Osteoblast (primary cell): ENCODE results near the gene DRC3. TPM values are rescaled to one million over a fixed set of nuclear protein-coding genes. Genes with fewer than 3 reads are reported as not detected.

Experiments
- DNase-seq: peaks from one replicate; pipeline ENCODE4 v3.0.0; 2011; ENCODE audit warnings: low spot score, mixed read lengths; ENCODE audit not compliant: insufficient read length; ENCODE audit errors: missing footprints
- H2AFZ ChIP-seq: 2 replicates; pipeline ENCODE4 v1.6.0; 2011; ENCODE audit warnings: mild to moderate bottlenecking, low read length
- H3K27ac ChIP-seq: 2 replicates; pipeline ENCODE4 v1.5.1; 2011; ENCODE audit warnings: mild to moderate bottlenecking, low read depth, low read length, moderate library complexity
- H3K27me3 ChIP-seq: 2 replicates; pipeline ENCODE4 v1.6.0; 2012; ENCODE audit warnings: mild to moderate bottlenecking, control low read depth, inconsistent platforms, low read length, moderate library complexity; ENCODE audit not compliant: insufficient read depth
- H3K36me3 ChIP-seq: 2 replicates; pipeline ENCODE4 v1.5.1; 2011; ENCODE audit warnings: mild to moderate bottlenecking, low read length, control low read depth, moderate library complexity; ENCODE audit not compliant: insufficient read depth
- H3K4me1 ChIP-seq: 2 replicates; pipeline ENCODE4 v1.5.1; 2011; ENCODE audit warnings: mild to moderate bottlenecking, low read length, control low read depth, moderate library complexity; ENCODE audit not compliant: insufficient read depth
- H3K4me2 ChIP-seq: 2 replicates; pipeline ENCODE4 v1.6.0; 2011; ENCODE audit warnings: mild to moderate bottlenecking, low read length; ENCODE audit not compliant: insufficient read depth
- H3K4me3 ChIP-seq: fragments of 200-600 bp; sonication (generic); 3 replicates; pipeline ENCODE4 v1.5.1; 2012; ENCODE audit warnings: mild to moderate bottlenecking, low read length, inconsistent platforms; ENCODE audit not compliant: insufficient read depth
- H3K79me2 ChIP-seq: 2 replicates; pipeline ENCODE4 v1.6.0; 2012; ENCODE audit warnings: mild to moderate bottlenecking, low read length, control low read depth, inconsistent platforms; ENCODE audit not compliant: insufficient read depth
- H3K9me3 ChIP-seq: 2 replicates; pipeline ENCODE4 v1.5.1; 2011; ENCODE audit warnings: low read depth, low read length, control low read depth
- H4K20me1 ChIP-seq: 2 replicates; pipeline ENCODE4 v1.6.0; 2012; ENCODE audit warnings: mild to moderate bottlenecking, low read length, control low read depth; ENCODE audit not compliant: insufficient read depth
- CTCF ChIP-seq: IDR thresholded peaks from 2 replicates; pipeline ENCODE4 v1.5.1; 2011; ENCODE audit warnings: mild to moderate bottlenecking, low read depth, low read length, moderate library complexity; ENCODE audit errors: extremely low read depth
- total RNA-seq: library from RNA; depleted of rRNA; stranded (reverse); fragments of >200 nt; gene quantifications from 2 replicates; pipeline ENCODE4 v1.2.3, GENCODE V29; 2012

DRC3 gene
- total RNA-seq, 1 donor: 2.9 TPM

DNA sequence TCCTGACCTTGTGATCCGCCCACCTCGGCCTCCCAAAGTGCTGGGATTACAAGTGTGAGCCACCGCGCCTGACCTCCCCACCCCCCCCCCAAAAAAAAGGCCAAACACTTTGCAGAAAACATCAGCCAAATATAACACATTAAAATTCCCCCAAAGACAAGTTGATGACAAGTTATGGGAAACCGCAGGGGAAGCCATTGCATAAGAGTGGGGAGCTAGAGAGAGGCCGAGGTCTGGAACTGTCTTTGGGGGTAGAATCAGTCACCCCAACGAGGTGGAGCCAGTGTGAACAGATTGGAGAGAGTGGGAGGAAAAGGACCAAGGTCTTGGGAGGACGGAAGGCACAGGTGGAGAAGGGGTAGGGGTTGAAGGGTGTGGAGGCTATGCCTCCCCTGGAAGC, 2.8 kb downstream of the DRC3 start:
- H3K9me3 ChIP-seq: no peaks in the 10 kb centered on the region
- H3K4me1 ChIP-seq: peaks cover 17% of the 10 kb centered on the region
- TF ChIP-seq CTCF: no peak
- H3K36me3 ChIP-seq: no peaks in the 10 kb centered on the region
- H3K4me2 ChIP-seq: no peak overlapping the region
- no peak overlapping the region for H2AFZ ChIP-seq
- H4K20me1 ChIP-seq: peaks cover 15% of the 10 kb centered on the region
- no peak overlapping the region for H3K4me3 ChIP-seq
- no peak overlapping the region for H3K27ac ChIP-seq
- H3K27me3 ChIP-seq: no peaks in the 10 kb centered on the region
- no peak for DNase-seq
- H3K79me2 ChIP-seq: peaks cover 17% of the 10 kb centered on the region

DNA sequence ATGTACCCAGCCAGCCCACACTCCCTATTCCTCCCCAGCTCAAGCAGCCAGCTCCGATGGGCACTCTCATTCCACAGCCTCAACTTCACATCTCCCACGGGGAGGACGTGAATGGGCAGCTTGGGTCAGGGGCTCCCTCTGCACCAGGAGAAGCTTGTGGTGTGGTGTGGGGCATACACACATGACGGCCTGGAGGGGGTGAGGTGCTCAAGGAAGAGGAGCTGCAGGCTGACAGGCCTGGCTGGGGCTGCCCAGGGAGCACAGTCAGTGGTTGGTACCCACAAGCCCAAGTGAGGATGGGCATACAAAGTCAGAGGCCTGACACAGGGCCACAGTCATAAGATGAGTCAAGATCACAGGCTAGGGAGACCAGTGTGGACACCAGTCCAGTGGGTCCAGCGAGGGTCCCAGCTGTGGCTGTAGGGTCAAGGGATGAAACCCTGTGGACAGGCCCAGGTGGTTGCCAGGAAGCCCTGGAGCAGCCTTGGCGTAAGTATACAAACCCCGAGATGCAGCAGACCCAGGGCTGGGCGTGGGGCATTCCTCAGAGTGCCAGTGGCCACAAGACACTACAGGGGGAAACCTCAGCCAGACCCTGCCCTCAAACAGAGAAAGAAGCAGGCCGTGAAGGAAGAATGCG, 4.4 kb downstream of the DRC3 start:
- Histone ChIP-seq H3K36me3 (no peaks in the 10 kb centered on the region), H3K4me3 (no peak overlapping the region), H3K27me3 (no peaks in the 10 kb centered on the region), H2AFZ (no peak overlapping the region), H4K20me1 (no peaks in the 10 kb centered on the region), H3K4me2 (no peak overlapping the region), H3K9me3 (no peaks in the 10 kb centered on the region), H3K4me1 (peaks cover 7% of the 10 kb centered on the region), H3K79me2 (peaks cover 1% of the 10 kb centered on the region), H3K27ac (no peak overlapping the region)
- no peak for TF ChIP-seq CTCF
- DNase-seq: no peak

DNA sequence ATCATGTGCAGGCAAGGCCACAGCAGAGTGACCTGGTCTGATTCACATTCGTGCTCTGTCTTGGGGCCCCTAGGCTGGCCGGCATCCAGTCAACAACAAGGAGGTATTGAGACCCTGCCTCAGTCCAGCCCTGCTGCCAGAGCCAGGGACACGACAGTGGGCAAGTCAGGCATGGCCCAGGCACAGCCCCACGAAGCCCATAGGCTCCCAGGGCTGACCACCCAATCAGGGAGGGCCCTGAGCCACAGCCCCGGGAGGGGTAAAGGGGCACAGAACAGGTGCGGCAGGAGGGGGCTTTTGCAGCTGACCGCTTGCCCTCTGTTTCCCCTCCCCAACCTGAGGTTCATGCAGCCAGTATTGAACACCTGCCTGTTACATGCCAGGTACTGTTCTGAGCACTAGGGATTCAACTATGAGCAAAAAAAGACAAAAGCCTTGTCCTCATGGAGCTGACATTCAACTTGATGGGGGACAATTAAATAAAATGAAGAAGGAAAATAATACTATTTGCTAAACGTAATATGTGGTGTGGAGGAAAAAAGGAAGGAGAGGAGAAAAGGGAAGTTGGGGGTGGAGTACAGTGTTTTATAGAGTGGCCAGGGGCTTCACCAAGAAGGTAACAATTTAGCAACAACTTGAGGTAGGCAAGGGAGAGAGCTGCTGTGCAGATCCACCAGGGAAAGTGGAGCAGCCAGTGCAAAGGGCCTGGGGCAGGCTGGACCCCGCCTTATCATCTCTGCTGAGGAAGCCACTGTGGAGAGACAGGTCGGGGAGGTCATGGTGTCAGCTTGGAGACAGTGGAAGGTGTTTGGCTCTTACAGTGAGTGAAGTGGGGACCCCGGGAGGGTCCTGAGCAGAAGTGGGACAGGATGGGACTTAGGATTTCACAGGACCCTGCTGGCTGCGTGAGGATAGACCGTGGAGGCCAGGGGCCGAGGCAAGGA, 6.1 kb downstream of the DRC3 start:
- Histone ChIP-seq H3K4me2 (no peak overlapping the region), H3K4me1 (no peaks in the 10 kb centered on the region), H3K36me3 (no peaks in the 10 kb centered on the region), H3K79me2 (no peaks in the 10 kb centered on the region), H3K9me3 (no peaks in the 10 kb centered on the region), H3K4me3 (no peak overlapping the region), H4K20me1 (no peaks in the 10 kb centered on the region), H2AFZ (no peak overlapping the region), H3K27ac (no peak overlapping the region), H3K27me3 (no peaks in the 10 kb centered on the region)
- TF ChIP-seq CTCF: no peak
- DNase-seq: no peak

- H3K4me1 ChIP-seq: no peaks in the 10 kb centered on the region
- no peak for DNase-seq
- H3K36me3 ChIP-seq: no peaks in the 10 kb centered on the region
- H3K79me2 ChIP-seq: no peaks in the 10 kb centered on the region
- no peak overlapping the region for H3K27ac ChIP-seq
- no peaks in the 10 kb centered on the region for H3K9me3 ChIP-seq
- no peak for TF ChIP-seq CTCF
- no peak overlapping the region for H2AFZ ChIP-seq
- no peaks in the 10 kb centered on the region for H3K27me3 ChIP-seq
- H3K4me3 ChIP-seq: no peak overlapping the region
- H3K4me2 ChIP-seq: no peak overlapping the region
- H4K20me1 ChIP-seq: no peaks in the 10 kb centered on the region
Observed at GRCh38 chr17:17979778-17980177, 7.1 kb downstream of the DRC3 start.
